Skeletal muscle tissue (tissue), 4 donors: ENCODE data around the gene GCA. TPM values are rescaled to one million over a fixed set of nuclear protein-coding genes. Genes with fewer than 3 reads are reported as not detected.

Source experiments
- H3K27ac ChIP-seq: one replicate; pipeline ENCODE4 v1.7.0; 2013; ENCODE audit warnings: mild to moderate bottlenecking, low read depth, low read length, inconsistent platforms
- H3K27me3 ChIP-seq, 3 donors: one replicate each; pipeline ENCODE4 v1.7.0; 2013; ENCODE audit warnings: low read length in 3 of 3; ENCODE audit not compliant: control insufficient read depth in 3 of 3, insufficient read depth in 3 of 3
- H3K36me3 ChIP-seq, 3 donors: one replicate each; pipeline ENCODE4 v1.7.0; 2013; ENCODE audit warnings: low read length in 3 of 3; ENCODE audit not compliant: control insufficient read depth in 3 of 3, insufficient read depth in 3 of 3
- H3K4me1 ChIP-seq, 3 donors: one replicate each; pipeline ENCODE4 v1.7.0; 2013; ENCODE audit warnings: low read length in 3 of 3, mild to moderate bottlenecking in 3 of 3; ENCODE audit not compliant: control insufficient read depth in 3 of 3, insufficient read depth in 3 of 3
- H3K4me3 ChIP-seq, 3 donors: one replicate each; pipeline ENCODE4 v1.7.0; 2013; ENCODE audit warnings: low read length in 3 of 3
- H3K9ac ChIP-seq, 3 donors: one replicate each; pipeline ENCODE4 v1.7.0; 2013; ENCODE audit warnings: low read length in 3 of 3, mild to moderate bottlenecking in 3 of 3, moderate library complexity in 2 of 3, low read depth in 1 of 3
- H3K9me3 ChIP-seq, 3 donors: one replicate each; pipeline ENCODE4 v1.7.0; 2013; ENCODE audit warnings: low read length in 3 of 3; ENCODE audit not compliant: control insufficient read depth in 3 of 3
- total RNA-seq: library from RNA; depleted of rRNA; stranded (reverse); fragments of >200 nt; gene quantifications from one replicate; pipeline ENCODE4 v1.2.3, GENCODE V29; 2014
- donor health status: Osteomylitis.

GCA gene
- total RNA-seq, 1 donor from 2014 or later: 20.4 TPM

DNA sequence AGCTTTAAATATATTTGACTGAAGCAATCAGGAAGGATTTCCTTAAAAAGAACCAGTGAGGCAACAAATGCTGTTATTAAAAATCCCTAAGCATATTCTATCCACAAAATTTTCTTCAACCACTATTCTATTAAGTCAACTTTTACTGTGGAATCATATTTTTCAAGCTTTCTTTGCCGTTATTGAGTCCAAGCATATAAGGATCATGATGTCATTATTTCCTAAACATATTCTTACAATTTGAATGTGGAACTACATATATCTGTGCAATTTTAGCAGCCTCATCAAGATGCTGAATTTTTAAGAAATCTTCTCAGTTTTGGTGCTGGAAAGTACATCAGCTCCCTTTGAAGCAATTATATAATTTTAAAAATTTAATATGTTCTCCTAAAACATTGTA lies 31.1 kb upstream of the GCA start:
- Histone ChIP-seq H3K4me1 (peaks cover 0 to 3% (median 0%) of the 10 kb centered on the region in 3 donors), H3K27me3 (no peaks in the 10 kb centered on the region), H3K27ac (no peak overlapping the region), H3K4me3 (no peak overlapping the region), H3K9me3 (no peaks in the 10 kb centered on the region), H3K9ac (no peak overlapping the region), H3K36me3 (no peaks in the 10 kb centered on the region)

GRCh38 chr2:162315938-162316337 lies 28.0 kb upstream of the GCA start:
- H3K4me3 ChIP-seq: peak overlapping the region in 1 of 3 donors; percentile 34
- peaks cover 0 to 12% (median 5%) of the 10 kb centered on the region in 3 donors for H3K4me1 ChIP-seq
- H3K9me3 ChIP-seq: no peaks in the 10 kb centered on the region

DNA sequence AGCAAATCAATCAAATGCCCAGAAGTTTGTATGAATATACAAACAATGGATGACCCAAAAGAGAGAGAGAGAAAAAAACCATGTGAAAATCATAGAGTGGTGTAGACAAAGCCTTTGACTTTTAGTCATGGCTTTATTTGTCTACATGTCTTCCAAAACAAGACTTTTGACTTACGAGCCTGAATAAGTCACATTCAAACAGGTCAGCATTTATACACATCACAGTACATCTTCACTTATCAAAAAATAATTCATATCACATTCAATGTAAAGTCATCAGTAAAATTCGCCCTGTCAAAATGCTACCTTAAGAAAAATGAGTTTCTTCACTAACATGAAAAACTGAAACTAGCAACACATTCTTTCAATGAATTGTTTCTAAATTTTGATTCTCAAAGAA lies 27.3 kb upstream of the GCA start:
- Histone ChIP-seq H3K36me3 (no peaks in the 10 kb centered on the region), H3K9me3 (no peaks in the 10 kb centered on the region), H3K27me3 (no peaks in the 10 kb centered on the region), H3K9ac (no peak overlapping the region), H3K4me3 (peak overlapping the region in 1 of 3 donors; percentile 89), H3K4me1 (peaks cover 0 to 12% (median 5%) of the 10 kb centered on the region in 3 donors), H3K27ac (no peak overlapping the region)

More at GRCh38 chr2:162315938-162316337, 28.0 kb upstream of the GCA start:
- no peaks in the 10 kb centered on the region for H3K27me3 ChIP-seq
- H3K9ac ChIP-seq: no peak overlapping the region
- no peaks in the 10 kb centered on the region for H3K36me3 ChIP-seq
- no peak overlapping the region for H3K27ac ChIP-seq

DNA sequence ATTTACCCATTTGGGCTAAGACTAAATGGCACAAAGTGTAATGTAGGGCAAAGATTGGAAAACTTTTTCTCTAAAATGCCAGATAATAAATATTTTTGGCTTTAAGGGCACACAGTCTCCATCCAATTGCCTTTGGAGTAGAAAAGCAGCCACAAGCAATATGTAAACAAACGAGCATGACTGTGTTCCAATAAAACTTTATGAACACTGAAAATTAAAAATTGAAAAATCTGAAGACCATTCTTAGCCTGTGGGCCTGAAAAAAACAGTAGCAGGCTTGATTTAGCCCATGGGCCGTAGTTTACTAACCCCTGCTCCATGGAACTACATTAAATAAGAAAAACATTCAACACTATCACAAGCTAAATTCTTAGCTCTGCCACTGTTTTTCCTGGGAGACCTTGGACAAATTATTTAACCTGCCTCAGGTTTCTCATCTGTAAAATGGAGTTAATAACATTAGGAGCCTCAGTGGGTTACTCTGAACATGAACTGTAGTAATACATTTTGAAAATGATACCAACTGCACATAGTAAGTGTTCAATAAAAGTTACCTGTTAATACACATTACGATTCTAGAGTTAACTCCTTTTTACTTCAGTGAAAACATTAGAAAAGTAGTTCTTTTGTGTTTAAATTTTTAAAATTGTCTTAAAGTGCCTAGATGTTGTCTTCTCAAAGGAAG lies 26.7 kb upstream of the GCA start:
- Histone ChIP-seq H3K27me3 (no peaks in the 10 kb centered on the region), H3K9ac (peak overlapping the region in 1 of 3 donors; percentile 11), H3K36me3 (no peaks in the 10 kb centered on the region), H3K27ac (no peak overlapping the region), H3K4me1 (peaks cover 0 to 12% (median 5%) of the 10 kb centered on the region in 3 donors), H3K9me3 (no peaks in the 10 kb centered on the region), H3K4me3 (peak overlapping the region; percentile 89 to 97 (median 92))

GRCh38 chr2:162317861-162318327 lies 26.0 kb upstream of the GCA start:
- Histone ChIP-seq H3K27me3 (no peaks in the 10 kb centered on the region), H3K36me3 (no peaks in the 10 kb centered on the region), H3K9me3 (no peaks in the 10 kb centered on the region), H3K27ac (peak overlapping the region; percentile 80), H3K4me1 (peaks cover 0 to 12% (median 5%) of the 10 kb centered on the region in 3 donors), H3K9ac (peak overlapping the region; percentile 85 to 88 (median 86)), H3K4me3 (peak overlapping the region; percentile 89 to 97 (median 92))

DNA sequence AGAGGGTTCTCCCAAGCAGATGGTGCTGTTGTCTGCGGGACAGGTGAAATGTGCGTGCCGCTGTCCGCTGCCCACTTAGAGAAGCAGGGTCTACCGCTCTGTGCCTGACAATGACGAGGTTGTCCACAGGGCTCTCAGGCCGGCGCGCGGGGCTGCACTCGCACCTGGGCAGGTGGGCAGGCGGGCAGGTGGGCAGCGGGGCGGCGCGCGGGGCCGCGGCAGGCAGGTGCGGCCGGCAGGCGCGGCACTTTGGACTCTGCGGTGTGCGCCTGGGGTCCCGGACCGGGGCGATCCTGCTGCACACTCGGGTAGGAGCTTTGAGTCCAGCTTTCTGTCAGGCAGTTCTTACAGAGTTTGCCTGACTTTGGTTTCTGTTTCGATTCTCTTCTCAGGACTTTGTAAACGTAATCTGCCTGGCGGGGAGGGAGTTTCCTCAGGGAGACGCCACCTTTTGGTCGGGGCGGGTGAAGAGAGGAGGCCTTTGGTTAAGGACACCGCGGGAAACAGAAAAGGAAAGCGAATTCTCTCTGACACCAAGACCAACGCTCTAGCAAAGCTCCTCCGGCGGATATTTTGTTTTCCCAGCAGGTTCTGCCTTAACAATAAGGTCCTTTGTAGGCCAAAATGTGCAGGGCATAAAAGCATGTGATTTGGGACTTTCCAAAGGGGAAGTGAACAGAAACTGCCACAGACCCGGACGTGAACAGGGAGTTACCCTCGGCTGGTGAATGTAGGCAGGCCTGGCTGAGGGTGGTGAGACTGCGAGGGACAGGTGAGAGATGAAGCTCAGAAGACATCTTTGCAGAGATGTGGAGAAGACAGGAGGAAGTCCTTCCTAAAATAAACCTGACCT lies 25.4 kb upstream of the GCA start, which contains the start of gene IFIH1:
IFIH1 (minus strand) TSS at position 357 of the 853 bp plus-strand sequence. CDS start 377 bp downstream, outside the sequence.
- H3K27ac ChIP-seq: peak within 1 kb of the TSS; percentile 80
- H3K9me3 ChIP-seq: no peaks in the 10 kb centered on the region
- H3K27me3 ChIP-seq: no peaks in the 10 kb centered on the region
- H3K4me3 ChIP-seq: peak within 1 kb of the TSS; percentile 89 to 97 (median 92)
- peaks cover 0 to 12% (median 5%) of the 10 kb centered on the region in 3 donors for H3K4me1 ChIP-seq
- H3K36me3 ChIP-seq: no peaks in the 10 kb centered on the region
- peak within 1 kb of the TSS; percentile 85 to 88 (median 86) for H3K9ac ChIP-seq

DNA sequence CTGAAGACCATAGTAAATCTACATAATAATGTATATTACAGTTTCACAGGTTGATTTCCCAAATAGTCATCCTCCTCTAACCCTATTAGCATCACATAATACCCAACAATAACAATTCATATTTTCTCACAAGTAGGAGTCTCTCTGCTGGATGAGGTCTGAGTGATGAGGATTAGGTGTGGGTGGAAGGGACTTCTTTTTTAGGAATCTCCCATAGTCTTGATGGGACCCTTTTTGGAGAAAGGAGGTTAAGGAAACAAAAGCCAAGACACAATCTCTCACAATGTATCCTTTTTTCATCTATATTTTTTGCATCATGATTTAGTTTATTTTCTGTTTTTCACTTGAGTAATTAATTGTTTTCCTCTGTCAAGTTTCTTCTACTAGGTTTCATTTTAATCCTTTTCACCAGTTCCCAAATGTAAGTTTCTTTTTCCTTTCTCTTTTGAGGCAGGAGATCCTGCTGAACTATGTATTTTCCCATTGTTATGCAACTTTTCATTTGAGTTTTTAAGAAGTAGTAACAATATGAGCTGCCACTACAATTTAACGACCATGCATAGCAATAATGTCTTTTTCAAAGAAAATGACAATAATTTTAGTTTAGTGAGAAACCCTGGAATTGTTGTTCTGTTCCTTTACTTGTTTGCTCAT lies 22.9 kb upstream of the GCA start:
- Histone ChIP-seq H3K27me3 (no peaks in the 10 kb centered on the region), H3K9me3 (no peaks in the 10 kb centered on the region), H3K36me3 (no peaks in the 10 kb centered on the region), H3K27ac (no peak overlapping the region), H3K4me1 (peaks cover 0 to 12% (median 5%) of the 10 kb centered on the region in 3 donors), H3K9ac (no peak overlapping the region), H3K4me3 (no peak overlapping the region)

GRCh38 chr2:162324953-162325352 lies 19.0 kb upstream of the GCA start:
- no peak overlapping the region for H3K27ac ChIP-seq
- H3K4me3 ChIP-seq: no peak overlapping the region
- H3K9me3 ChIP-seq: no peaks in the 10 kb centered on the region
- H3K4me1 ChIP-seq: no peaks in the 10 kb centered on the region
- H3K36me3 ChIP-seq: no peaks in the 10 kb centered on the region
- H3K9ac ChIP-seq: no peak overlapping the region
- no peaks in the 10 kb centered on the region for H3K27me3 ChIP-seq

- Histone ChIP-seq H3K27me3 (no peaks in the 10 kb centered on the region), H3K36me3 (no peaks in the 10 kb centered on the region), H3K9ac (no peak overlapping the region)
Measured at GRCh38 chr2:162327134-162327769, 16.7 kb upstream of the GCA start.

More at GRCh38 chr2:162327134-162327769, 16.7 kb upstream of the GCA start:
- H3K27ac ChIP-seq: no peak overlapping the region
- no peaks in the 10 kb centered on the region for H3K9me3 ChIP-seq
- H3K4me3 ChIP-seq: no peak overlapping the region
- H3K4me1 ChIP-seq: no peaks in the 10 kb centered on the region
